ENCODE measurements around the gene SH3BP4. TPM values are rescaled to one million over a fixed set of nuclear protein-coding genes. Genes with fewer than 3 reads are reported as not detected.

SH3BP4 gene
- total RNA-seq, 1 donor, result 121 TPM

GRCh38 chr2:235024931-235025773 lies 73.3 kb downstream of the SH3BP4 start:
- Histone ChIP-seq H3K9me3 (ENCODE audit: low read depth, low read length) (no peaks in the 10 kb centered on the region), H2AFZ (ENCODE audit: low read length) (no peak overlapping the region), H3K27me3 (ENCODE audit: insufficient read depth, low read length) (no peaks in the 10 kb centered on the region), H3K27ac (ENCODE audit: low read depth, low read length) (peak overlapping the region; percentile 75), H3K79me2 (ENCODE audit: insufficient read depth, low read length) (peaks cover 84% of the 10 kb centered on the region), H3K4me3 (ENCODE audit: insufficient read depth, low read length) (no peak overlapping the region), H4K20me1 (ENCODE audit: insufficient read depth, low read length) (peaks cover 42% of the 10 kb centered on the region), H3K36me3 (ENCODE audit: insufficient read depth, low read length) (no peaks in the 10 kb centered on the region), H3K4me2 (ENCODE audit: insufficient read depth, low read length) (peak overlapping the region; percentile 22), H3K4me1 (ENCODE audit: insufficient read depth, low read length) (peaks cover 82% of the 10 kb centered on the region)
- no peak for DNase-seq (ENCODE audit: insufficient read length, low spot score, missing footprints)
- TF ChIP-seq, protein P1, sequence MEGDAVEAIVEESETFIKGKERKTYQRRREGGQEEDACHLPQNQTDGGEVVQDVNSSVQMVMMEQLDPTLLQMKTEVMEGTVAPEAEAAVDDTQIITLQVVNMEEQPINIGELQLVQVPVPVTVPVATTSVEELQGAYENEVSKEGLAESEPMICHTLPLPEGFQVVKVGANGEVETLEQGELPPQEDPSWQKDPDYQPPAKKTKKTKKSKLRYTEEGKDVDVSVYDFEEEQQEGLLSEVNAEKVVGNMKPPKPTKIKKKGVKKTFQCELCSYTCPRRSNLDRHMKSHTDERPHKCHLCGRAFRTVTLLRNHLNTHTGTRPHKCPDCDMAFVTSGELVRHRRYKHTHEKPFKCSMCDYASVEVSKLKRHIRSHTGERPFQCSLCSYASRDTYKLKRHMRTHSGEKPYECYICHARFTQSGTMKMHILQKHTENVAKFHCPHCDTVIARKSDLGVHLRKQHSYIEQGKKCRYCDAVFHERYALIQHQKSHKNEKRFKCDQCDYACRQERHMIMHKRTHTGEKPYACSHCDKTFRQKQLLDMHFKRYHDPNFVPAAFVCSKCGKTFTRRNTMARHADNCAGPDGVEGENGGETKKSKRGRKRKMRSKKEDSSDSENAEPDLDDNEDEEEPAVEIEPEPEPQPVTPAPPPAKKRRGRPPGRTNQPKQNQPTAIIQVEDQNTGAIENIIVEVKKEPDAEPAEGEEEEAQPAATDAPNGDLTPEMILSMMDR (IDR thresholded peaks at IDR 0.05; ENCODE audit: extremely low read depth, low read depth, low read length), result no peak

DNA sequence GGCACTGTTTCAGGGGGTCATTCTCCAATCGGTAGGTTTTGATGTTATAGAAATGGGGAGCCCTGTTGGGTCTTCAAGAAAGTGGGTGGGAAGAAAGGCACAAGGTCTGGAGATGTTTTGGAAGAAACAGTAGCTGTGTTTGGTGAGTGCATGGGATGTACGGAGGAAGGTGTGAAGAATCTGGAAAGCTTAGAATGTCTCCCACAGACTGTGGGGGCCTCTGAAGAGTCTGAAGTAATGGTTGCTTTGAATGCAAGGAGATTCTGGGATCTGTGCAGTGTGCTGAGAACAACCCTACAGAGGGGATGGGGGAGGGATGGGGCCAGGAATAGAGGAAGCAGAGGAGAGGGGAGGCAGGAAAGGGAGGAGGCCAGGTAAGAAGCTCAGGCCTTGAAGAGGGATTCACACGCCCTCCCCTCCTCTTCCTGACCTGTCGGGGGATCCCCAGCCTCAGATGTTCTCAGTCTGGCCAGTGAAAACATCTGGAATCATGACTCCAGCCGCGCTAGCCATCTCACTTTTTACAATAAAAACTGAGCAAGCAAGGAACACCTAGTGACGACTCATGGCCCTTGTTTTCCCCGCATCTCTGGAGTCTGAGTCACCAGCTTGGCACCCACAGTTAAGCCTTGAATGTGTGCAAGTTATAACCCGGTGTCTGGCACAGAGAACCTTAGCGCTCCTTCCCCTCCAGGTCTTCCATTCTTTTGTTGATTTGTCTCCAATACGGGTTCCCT lies 74.2 kb downstream of the SH3BP4 start:
- peak; percentile 93 for DNase-seq (ENCODE audit: insufficient read length, low spot score, missing footprints)
- no peaks in the 10 kb centered on the region for H3K9me3 ChIP-seq (ENCODE audit: low read depth, low read length)
- H3K79me2 ChIP-seq (ENCODE audit: insufficient read depth, low read length), result peaks cover 85% of the 10 kb centered on the region
- TF ChIP-seq, protein P1 (IDR thresholded peaks at IDR 0.05; ENCODE audit: extremely low read depth, low read depth, low read length), result no peak
- H3K4me1 ChIP-seq (ENCODE audit: insufficient read depth, low read length), result peaks cover 74% of the 10 kb centered on the region
- peak overlapping the region; percentile 75 for H3K27ac ChIP-seq (ENCODE audit: low read depth, low read length)
- peak overlapping the region; percentile 22 for H3K4me2 ChIP-seq (ENCODE audit: insufficient read depth, low read length)
- H3K4me3 ChIP-seq (ENCODE audit: insufficient read depth, low read length), result no peak overlapping the region
- no peaks in the 10 kb centered on the region for H3K36me3 ChIP-seq (ENCODE audit: insufficient read depth, low read length)
- H3K27me3 ChIP-seq (ENCODE audit: insufficient read depth, low read length), result no peaks in the 10 kb centered on the region
- no peak overlapping the region for H2AFZ ChIP-seq (ENCODE audit: low read length)
- H4K20me1 ChIP-seq (ENCODE audit: insufficient read depth, low read length), result peaks cover 50% of the 10 kb centered on the region

DNA sequence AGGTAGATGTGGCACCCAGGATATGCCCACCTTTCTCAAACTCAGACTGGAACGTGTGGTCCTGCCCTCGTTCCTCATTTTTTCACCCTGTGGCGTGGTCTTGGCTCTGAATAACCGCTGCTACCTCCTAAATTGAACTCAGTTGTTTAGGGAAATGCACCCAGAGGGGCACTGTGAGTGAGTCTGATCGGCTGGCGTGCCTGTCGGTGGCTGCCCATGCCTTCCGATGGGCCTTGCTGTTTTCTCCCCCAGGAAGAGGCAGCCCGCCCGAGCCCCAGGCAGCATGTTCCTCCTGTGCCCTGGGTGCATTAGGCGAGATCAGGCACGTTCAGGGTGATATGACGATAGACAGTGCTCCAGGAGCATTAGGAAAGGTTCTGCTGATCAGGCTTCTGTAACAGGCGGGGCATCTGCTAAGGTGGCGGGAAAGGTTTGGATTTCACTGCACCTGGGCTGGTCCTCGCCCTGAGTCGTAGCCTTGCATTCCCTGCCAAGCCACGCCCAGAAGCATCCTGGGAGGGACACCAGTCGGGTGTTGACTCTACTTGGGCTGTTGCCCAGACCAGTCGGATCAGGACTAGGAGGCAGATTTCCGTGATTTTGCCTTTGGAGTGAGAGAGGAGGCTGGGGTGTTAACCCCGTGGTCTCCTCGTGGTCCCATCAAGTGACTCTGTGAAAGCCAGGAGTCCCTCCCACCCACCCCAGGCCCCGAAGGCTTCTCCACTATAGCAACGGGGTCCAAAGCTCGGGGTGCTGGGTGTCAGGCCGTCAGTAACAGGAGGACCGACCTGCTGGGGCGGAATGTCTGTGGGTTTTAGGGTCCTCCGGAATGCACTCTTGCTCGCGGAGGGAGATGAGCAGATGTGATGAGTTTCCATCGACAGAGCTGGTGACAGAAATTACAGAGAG lies 75.1 kb downstream of the SH3BP4 start:
- peak overlapping the region; percentile 61 for H3K4me2 ChIP-seq (ENCODE audit: insufficient read depth, low read length)
- peaks cover 59% of the 10 kb centered on the region for H4K20me1 ChIP-seq (ENCODE audit: insufficient read depth, low read length)
- peak; percentile 65 for DNase-seq (ENCODE audit: insufficient read length, low spot score, missing footprints)
- no peaks in the 10 kb centered on the region for H3K27me3 ChIP-seq (ENCODE audit: insufficient read depth, low read length)
- H2AFZ ChIP-seq (ENCODE audit: low read length), result no peak overlapping the region
- H3K79me2 ChIP-seq (ENCODE audit: insufficient read depth, low read length), result peaks cover 93% of the 10 kb centered on the region
- peaks cover 4% of the 10 kb centered on the region for H3K36me3 ChIP-seq (ENCODE audit: insufficient read depth, low read length)
- peak overlapping the region; percentile 75 for H3K27ac ChIP-seq (ENCODE audit: low read depth, low read length)
- TF ChIP-seq, protein P1 (IDR thresholded peaks at IDR 0.05; ENCODE audit: extremely low read depth, low read depth, low read length), result no peak
- H3K9me3 ChIP-seq (ENCODE audit: low read depth, low read length), result no peaks in the 10 kb centered on the region
- peaks cover 65% of the 10 kb centered on the region for H3K4me1 ChIP-seq (ENCODE audit: insufficient read depth, low read length)
- H3K4me3 ChIP-seq (ENCODE audit: insufficient read depth, low read length), result no peak overlapping the region

All from osteoblast (primary cell).